GM18499 (cell line): Measurements from ENCODE around the gene CDHR3.
A peak's percentile ranks its signal among the peaks of the same experiment; 100 is the strongest.

ENCODE experiments used
- ATAC-seq: cut with Tn5 transposase; IDR thresholded peaks from one replicate; pipeline ENCODE4 v1.9.1; 2021; ENCODE audit warnings: moderate number of reproducible peaks; ENCODE audit not compliant: insufficient read depth, unreplicated experiment

CDHR3 gene

GRCh38 chr7:106045586-106045985, 82.5 kb downstream of the CDHR3 start:
- no peak for ATAC-seq

GRCh38 chr7:106047184-106047583, 84.1 kb downstream of the CDHR3 start:
- ATAC-seq, result no peak

GRCh38 chr7:106047818-106048705, 85.0 kb downstream of the CDHR3 start:
- ATAC-seq, result no peak

- no peak for ATAC-seq
These were observed 85.6 kb downstream of the CDHR3 start for GRCh38 chr7:106048706-106049020.

GRCh38 chr7:106049139-106049752, 86.2 kb downstream of the CDHR3 start:
- no peak for ATAC-seq

- ATAC-seq, result no peak
These were observed 87.1 kb downstream of the CDHR3 start for GRCh38 chr7:106050002-106050745.

- ATAC-seq, result no peak
These were observed 87.7 kb downstream of the CDHR3 start for GRCh38 chr7:106050746-106051117.

- no peak for ATAC-seq
These were observed 89.6 kb downstream of the CDHR3 start for GRCh38 chr7:106052681-106053080.

- ATAC-seq, result no peak
These were observed 90.0 kb downstream of the CDHR3 start for GRCh38 chr7:106053109-106053508.

- ATAC-seq, result no peak
These were observed 91.3 kb downstream of the CDHR3 start for GRCh38 chr7:106054156-106054910.

GRCh38 chr7:106054971-106055532, 92.0 kb downstream of the CDHR3 start:
- ATAC-seq, result no peak

- ATAC-seq, result no peak
These were observed 93.6 kb downstream of the CDHR3 start for GRCh38 chr7:106056513-106057203.

GRCh38 chr7:106057204-106057961, 94.3 kb downstream of the CDHR3 start:
- ATAC-seq, result no peak

GRCh38 chr7:106057962-106058927, 95.2 kb downstream of the CDHR3 start:
- peak; percentile 51 for ATAC-seq

- no peak for ATAC-seq
These were observed 95.9 kb downstream of the CDHR3 start for GRCh38 chr7:106058928-106059324.

- ATAC-seq, result no peak
These were observed 96.5 kb downstream of the CDHR3 start for GRCh38 chr7:106059556-106059955.

GRCh38 chr7:106060394-106060920, 97.4 kb downstream of the CDHR3 start:
- no peak for ATAC-seq
